SKM-1 treated with dmso at 0.1 percent for 144 hours (cell line): ENCODE results near the gene DDX23.
"Not testable (repeated sequence)": the region's sequence is repeated elsewhere in the genome, so short reads cannot be mapped to it uniquely, and the experiment has no call there.

Experiments used
- DNase-seq: peaks from one replicate; lab custom pipeline; 2025; ENCODE audit not compliant: unreplicated experiment; lab: John Stamatoyannopoulos, UW

DDX23 gene

DNA sequence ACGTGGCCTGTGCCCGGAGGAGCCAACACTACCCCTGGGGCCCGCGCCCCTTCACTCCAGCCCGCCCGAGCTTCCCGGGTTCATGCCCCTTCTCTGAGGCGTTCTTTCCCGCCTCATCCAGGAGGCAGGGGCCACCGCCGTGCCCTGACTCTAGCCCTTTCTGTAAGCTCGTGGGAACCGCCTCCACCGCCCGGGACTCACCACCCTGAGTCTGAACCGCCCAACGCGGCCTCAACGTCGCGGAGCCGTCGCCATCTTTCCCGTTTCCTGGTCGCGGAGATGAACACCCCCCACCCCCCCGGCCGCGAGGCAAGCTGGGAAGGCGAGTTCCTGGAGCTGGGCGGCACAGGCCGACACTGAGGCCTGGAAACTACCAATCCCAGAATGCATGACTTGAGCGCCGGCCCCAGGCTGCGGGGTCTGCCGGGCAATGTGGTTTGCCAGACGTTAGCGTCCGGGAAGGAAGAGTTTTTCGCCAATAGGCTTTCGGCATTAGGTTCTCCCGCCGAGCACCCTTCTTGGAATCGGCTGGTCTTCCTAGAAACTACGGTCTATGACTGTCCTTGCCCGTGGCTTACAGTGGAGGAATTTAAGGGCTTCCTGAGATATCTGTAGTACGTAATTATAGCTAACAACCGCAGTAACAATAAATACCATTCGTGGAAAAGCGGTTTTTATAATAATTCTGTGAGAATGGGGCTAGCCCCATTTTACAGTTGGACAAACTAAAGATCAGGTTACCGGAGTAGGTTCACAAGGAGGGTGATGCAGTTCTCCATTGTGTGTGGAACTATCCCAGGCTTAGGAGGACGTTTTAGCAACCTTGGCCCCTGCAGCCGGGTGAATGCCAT, at the start of gene DDX23:
TSS of gene DDX23 (minus strand) at position 281 of the 851 bp plus-strand sequence. CDS start 6,381 bp downstream, outside the sequence.
- DNase-seq = peak; percentile 72

DNA sequence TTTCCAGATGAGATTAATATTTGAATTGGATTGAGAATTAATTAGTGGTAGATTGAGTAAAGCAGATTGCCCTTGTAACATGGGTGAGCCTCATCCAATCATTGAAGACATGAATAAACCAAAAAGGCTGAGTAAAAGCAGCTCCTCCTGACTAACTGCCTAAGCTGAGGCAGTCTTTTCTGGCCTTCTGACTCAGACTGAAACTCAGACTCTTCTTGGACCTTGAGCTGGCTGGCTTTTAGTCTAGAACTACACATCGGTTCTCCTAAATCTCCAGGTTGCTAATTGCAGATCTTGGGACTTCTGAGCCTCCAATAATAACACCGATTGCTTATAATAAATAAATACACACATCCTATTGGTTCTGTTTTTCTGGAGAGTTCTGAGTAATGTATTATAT, 49.3 kb upstream of the DDX23 start:
- DNase-seq = no peak

DNA sequence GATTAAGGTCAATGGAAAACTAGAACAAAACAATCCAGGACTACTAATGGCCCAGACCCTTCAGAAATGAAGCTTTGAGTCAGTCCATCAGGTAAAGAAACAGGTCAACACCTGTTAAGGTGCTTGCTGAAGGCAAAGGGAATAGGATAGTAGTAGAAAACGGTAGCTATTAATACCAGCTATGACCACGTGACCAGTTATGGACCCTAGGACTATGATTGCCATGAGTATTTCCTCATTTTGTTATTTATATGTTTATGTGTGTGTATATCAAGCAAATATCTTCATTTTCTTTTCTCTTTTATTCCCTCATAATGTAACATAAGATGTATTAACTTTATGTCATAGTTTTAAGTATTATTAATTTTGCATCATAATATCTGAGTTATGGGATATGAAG, 47.7 kb upstream of the DDX23 start:
- DNase-seq = no peak

DNA sequence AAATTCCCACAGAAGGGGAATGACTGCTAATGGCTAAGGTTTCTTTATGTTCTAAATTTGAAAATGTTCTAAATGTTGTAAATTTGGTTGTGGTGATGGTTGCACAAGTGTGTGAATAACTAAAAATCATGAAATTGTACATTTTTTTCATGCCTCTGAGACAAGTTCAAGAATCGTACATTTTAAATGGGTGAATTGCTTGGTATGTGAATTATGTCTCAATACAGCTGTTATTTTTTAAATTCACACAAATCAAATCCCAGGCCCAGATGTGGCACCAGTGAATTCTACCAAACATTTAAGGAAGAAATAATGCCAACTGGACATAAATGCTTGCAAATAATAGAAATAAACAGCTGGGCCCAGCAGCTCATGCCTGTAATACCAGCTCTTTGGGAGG, 42.3 kb upstream of the DDX23 start:
- no peak for DNase-seq

DNA sequence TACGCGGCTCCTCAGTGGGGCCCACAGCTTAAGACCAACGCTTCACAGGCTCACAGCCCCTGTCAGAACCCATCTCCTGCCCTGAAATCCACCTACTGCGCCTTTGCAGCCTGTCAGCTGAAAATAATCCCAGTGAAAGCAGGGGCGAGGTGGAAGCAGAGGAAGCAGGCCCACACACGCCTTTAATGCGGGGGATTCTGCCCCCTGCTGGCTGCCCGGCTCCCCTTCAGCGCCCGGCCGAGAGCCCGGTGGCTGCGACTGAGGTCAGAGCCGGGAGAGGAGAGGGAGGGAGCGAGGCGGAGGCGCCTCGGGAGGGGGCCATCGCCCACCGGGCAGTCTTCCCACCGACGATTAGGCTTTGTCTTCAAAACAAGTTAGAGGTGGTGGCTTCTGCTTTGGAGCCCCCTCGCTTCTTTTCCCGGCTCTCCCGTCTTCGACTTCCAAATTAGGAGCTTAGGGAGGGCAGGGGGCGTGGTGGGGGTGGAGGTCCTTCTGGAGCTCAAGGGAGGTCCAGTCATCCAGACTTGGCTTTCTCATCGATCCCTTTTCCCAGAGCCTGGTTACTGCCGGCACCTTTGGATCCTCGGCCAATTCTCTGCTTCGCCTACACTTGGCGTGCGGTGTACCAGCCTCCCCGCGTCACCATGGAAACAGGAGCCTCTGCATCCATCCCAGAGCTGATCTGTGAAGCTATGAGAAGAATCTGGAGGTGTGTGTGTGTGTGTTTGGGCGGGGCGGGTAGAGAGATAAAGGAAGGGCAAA, 38.9 kb upstream of the DDX23 start:
- DNase-seq = peak; percentile 36

DNA sequence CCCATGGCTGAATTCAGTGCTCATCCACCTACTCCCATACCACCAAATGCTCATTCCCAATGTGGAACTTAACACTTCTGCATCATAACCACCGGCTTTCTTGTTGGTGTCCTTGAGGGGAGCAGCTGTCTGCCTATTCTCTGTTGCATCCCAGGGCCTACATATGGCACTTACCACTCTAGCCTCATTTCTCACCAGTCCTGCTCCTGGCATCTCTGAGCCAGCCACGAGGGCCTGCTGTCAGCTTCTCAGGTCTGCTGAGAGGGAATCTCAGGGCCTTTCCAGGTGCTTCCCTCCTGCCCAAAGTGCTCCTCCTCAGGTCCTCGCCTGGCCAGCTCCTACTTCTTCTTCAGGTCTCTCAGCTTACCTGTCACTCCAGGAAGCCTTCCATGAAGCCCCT, 37.7 kb upstream of the DDX23 start:
- no peak for DNase-seq

DNA sequence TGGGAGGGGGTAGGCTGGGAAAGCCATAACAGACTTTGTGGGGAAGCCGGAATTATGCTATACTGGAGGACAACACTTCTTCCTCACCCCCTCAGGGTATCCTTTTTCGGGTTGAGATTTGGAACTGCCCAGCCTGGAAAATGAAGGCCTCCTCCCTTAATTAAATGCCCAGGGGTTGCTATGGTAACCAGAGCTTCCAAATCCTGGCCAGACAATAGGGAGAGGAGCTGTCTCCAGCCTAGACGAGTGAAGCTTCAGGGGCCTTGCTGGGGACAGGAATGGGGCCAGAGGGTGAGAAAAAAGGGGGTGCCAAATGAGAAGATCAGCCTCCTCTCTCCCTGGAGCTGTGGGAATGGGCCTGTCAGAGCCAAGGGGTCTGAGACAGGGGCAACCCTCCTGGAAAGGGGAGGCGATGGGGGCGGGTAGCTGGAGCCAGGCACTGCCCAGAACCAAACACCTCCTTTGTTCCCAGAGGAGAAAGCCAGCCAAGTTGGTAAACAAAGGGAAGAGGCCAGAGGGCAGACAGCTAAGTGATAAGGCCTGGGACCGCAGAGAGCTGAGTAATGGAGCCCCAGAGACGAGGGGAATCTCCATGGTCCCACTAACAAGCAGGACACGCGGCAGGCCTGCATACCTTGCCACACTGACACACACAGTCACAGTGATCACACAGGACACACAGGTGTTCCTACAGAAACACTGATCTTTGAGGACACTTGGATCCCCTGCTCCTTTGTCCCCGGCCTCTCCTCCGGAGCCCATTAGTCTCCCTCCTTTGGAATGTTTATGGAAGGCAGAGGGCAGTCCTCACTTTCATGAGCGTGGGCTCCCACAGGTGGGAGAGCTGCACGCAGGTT, 31.6 kb upstream of the DDX23 start:
- no peak for DNase-seq

DNA sequence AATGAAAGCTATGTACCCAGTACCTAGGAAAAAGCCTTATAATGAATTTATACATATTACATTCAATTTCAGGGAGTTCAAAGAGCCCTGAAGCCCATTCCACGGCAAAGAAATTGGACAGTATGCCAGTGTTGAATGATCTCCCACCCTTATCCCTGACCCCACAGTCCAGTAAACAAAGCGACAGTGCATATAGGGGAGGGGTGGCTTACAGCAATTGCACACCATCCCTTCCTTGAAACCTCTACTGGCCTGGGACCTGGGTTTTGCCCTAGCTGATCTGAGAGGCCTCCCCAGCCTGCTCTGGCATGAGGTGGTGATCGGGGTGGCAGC, 31.0 kb upstream of the DDX23 start:
- no peak for DNase-seq

DNA sequence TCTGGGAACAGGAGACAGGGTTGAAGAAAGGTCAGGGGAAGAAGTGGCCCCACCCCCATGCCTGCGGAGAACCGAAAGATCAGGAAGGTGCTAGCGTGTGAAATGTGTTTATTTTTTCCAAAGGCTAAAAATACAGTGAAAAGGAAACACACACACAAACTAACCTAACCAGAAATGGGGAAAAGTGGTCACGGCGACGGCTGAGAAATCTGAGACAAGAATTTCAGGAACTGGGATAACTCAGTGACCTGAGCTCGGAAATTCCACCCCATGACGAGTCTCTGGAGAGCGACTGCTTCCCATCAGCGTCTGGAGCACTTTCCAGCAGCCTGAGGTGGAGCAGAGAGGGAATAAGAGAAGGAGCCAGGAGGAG, 30.3 kb upstream of the DDX23 start:
- no peak for DNase-seq

DNA sequence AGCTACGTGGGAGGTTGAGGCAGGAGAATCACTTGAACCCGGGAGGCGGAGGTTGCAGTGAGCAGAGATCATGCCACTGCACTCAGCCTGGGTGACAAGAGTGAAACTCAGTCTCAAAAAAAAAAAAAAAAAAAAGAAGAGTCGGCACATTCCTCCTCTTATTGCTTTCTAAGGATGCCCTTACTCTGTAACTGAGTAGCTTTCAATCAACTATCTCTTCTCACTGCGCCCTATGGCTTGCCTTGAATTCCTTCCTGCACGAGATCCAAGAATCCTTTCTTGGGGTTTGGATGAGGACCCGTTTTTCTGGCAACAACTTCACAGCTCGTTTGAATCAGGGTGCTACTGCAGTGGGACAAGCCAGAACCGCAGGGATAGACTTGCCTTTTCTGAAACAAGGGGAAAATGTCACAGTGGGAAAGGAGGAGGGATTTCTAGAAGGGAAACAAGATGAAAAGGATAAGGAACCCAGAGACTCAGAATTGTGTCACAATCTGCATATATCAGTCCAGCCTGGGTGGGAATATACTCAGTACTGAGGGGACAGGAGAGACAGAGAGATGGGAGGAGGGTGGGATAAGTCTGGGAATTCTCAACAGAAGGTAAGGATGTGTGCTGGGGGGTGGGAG, 29.8 kb upstream of the DDX23 start:
- no peak for DNase-seq

DNA sequence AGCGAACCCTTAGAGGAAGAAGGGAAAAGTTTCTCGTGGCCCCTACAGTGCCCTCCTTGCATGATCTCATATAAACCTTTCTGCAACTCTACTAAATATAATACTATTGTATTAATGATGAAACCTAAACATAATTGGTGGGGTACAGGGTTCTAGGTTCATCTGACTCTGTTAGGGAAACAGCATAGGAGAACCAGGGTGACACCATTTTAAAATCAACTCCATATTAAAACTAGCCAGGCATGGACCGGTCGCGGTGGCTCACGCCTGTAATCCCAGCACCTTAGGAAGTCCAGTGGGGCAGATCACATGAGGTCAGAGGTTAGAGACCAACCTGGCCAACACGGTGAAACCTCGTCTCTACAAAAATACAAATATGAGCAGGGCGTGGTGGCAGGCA, 28.7 kb upstream of the DDX23 start:
- no peak for DNase-seq

DNA sequence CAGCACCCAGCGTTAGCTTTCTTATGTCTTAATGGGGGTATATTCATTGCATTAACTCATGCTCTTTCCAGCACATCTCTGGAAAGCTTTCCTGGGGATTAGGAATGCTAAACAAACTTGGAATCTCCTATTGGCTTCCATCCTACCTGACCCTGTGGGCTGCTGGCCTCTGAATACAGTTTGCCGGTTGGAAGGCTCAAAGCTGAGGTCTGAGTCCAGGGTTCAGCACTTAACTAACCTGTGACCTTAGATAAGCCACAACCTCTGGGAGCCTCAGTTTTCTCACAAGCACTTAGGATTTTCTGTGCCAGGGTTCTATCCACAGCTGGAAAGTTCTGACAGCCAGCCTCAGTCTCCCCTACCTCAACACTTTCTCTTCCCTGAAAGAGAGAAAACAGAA, 26.6 kb upstream of the DDX23 start:
- no peak for DNase-seq

DNA sequence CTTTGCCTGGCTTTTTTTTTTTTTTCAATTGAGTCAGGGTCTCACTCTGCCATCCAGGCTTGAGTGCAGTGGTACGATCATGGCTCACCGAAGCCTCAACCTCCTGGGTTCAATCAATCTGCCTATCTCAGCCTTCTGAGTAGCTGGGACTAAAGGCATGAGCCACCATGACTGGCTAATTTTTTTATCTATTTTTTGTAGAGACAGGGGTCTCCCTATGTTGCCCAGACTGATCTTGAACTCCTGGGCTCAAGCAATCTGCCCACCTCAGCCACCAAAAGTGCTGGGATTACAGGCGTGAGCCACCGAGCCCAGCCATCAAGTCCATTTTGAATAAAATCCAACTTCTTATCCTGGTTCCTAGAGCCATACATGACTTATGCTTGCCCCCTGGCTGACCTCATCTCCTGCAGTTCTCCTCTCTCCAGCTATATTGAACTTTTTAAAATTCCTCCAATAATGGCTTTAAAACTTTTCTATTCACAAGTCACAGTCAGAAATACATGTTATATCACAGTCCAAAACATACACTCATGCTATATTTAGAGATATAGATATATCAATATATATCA, 24.1 kb upstream of the DDX23 start:
- no peak for DNase-seq

DNA sequence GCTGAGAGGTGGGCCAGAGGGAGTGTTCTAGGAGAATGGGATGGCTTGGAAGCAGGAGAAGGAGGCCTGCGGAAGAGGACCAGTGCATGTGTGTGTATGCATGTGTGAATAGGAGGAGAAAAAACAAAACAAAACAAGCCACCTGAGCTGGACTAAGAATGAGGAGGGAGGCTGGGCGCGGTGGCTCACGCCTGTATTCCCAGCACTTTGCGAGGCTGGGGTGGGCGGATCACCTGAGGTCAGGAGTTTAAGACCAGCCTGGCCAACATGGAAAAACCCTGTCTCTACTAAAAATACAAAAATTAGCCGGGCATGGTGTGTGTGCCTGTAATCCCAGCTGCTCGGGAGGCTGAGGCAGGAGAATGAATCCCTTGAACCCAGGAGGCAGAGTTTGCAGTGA, 21.6 kb upstream of the DDX23 start:
- DNase-seq = not testable (repeated sequence)

DNA sequence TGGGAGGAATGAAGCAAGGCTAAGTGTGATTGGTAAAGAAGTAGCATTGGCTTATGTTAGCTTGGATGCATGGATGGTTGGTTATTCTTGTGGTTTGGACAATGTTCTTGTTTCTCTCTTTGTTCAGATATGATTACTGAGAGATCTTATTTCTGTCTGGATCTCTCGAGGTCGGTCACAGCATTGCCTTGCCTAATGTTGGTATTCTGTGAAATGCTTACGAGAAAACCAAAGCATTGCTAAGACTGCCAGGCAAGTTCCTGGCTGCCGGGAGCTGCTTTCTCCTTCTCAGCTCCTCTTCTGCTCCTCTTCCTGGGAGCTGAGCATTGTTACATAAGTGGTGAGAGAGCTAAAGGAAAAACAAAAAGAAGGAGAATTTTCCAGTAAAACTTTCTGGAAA, 21.1 kb upstream of the DDX23 start:
- no peak for DNase-seq

DNA sequence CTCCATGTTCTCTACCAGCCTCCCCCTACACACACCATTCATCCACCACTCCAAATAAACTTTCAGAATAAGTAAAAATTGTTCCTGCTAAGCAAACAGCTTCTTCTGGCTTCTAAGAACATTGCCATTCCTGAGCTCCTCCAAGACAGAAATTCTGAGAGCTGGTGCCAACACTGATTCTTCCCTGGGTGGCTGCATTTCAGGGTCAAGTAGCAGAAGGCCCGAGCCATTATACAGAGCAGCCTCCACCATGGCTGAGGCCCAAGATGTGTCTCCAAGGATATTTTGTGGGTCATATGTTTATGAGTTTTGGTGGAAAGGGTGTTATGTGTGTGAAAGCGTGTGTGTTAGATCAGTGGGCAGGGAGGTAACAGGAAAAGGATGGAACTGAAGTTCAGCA, 17.2 kb upstream of the DDX23 start:
- no peak for DNase-seq

DNA sequence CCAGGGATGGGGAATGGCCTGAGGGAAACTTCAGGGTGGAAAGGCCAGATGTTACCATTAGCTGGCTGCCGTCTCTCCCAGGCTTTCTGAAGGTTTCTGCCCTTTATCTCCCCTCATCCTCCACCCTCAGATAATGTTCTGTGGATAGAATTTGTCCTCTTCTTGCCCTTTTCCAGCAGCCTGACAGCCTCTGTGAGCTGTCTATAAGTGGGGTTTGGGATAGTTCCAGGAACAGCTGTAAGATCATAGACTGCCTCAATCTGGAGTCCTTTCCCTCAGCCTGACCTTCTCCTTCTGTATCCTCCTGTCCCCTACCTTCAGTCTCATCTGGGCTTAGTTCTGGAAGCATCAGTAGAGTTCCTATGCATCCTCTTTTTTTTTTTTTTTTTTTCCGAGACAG, 16.5 kb upstream of the DDX23 start:
- no peak for DNase-seq

DNA sequence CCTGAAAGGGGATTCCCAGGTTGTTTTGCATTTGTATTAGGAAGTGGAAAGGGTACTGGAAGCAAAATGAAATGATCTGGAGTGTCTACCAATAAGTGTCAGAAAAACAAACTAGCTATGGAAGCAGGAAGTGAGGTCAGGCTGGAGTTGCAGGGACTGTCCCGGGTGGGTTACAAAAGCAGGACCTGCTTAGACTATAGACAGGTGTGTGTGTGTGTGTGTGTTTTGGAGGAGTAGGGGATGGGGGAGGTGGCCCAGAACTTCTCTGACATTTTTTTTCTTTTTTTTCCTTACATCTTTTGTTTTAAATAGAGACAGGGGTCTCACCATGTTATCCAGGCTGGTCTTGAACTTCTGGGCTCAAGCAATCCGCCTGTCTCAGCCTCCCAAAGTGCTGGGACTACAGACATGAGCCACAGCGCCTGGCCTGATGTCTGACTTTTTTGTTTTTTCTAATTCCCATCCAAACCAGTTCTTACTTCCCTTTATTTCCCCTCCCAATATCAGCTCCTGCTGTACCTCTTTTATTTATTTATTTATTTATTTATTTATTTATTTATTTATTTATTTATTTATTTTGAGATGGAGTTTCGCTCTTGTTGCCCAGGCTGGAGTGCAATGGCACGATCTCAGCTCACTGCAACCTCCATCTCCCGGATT, 14.2 kb upstream of the DDX23 start:
- DNase-seq = no peak

DNA sequence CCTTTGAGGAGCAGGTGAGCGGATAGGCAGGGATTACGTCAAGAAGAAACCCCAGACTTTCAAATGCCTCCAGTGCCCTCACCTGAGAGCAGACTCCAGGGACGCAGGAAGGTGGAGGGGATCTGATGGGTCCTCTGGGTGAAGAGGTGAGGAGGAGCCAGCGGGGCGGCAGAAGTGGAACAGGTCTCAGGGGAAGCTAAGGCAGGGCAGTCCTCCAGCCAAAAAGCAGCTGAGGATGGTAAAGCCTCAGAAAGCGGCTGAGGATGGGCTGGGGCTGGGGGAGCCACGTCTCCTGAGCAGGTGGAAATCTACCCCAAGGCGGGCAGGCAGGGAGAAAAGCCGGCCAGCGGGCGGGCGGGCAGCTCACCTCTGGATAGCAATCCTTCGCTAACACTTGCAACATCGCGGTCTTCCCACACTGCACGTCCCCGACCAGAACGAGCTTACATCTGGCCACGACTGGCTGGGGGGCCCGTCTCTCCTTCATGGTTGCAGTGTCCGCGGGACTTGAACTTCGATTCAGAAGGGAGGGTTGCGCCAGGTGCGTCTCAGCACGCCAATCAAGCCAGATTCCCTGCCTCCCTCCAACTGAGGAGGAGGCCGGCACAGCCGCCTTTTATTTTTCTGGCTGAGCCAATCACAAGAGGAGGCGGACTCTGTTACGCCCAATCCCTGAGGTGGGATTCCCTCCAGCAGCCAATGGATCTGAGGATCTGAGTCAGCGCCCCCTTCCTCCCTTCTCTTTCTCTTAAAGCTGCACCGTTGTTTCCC, 13.5 kb upstream of the DDX23 start, which contains the start of gene RND1:
TSS of gene RND1 (minus strand) at position 590 of the 771 bp plus-strand sequence. CDS start at position 487, 103 bp downstream.
- DNase-seq = peak; percentile 58
